H9 (cell line): ENCODE data around the gene RPS16. TPM values are rescaled to one million over a fixed set of nuclear protein-coding genes. Genes with fewer than 3 reads are reported as not detected.

Experiments used
- DNase-seq: peaks from one replicate; pipeline ENCODE4 v3.0.0-alpha.2; 2017
- H2AFZ ChIP-seq: one replicate; pipeline ENCODE4 v1.6.1; 2013; ENCODE audit warnings: mild to moderate bottlenecking, low read length, control low read depth, moderate library complexity
- H2AK5ac ChIP-seq: 2 replicates; pipeline ENCODE4 v1.6.1; 2013; ENCODE audit warnings: low read length, control low read depth, mixed read lengths; ENCODE audit not compliant: insufficient read length
- H2BK120ac ChIP-seq: one replicate; pipeline ENCODE4 v1.6.1; 2013; ENCODE audit warnings: low read depth, mild to moderate bottlenecking, low read length, control low read depth, inconsistent platforms; ENCODE audit not compliant: poor library complexity, severe bottlenecking
- H2BK12ac ChIP-seq: 2 replicates; pipeline ENCODE4 v1.6.1; 2013; ENCODE audit warnings: low read length, control low read depth, mixed read lengths, low read depth; ENCODE audit not compliant: insufficient read length
- H2BK15ac ChIP-seq: 2 replicates; pipeline ENCODE4 v1.6.1; 2013; ENCODE audit warnings: low read depth, low read length, control low read depth
- H2BK20ac ChIP-seq: one replicate; pipeline ENCODE4 v1.6.1; 2013; ENCODE audit warnings: low read depth, mild to moderate bottlenecking, low read length, control low read depth, inconsistent platforms; ENCODE audit not compliant: poor library complexity, severe bottlenecking
- H2BK5ac ChIP-seq: 2 replicates; pipeline ENCODE4 v1.6.1; 2013; ENCODE audit warnings: low read length, control low read depth, mixed read lengths; ENCODE audit not compliant: insufficient read length
- H3K14ac ChIP-seq: 2 replicates; pipeline ENCODE4 v1.6.1; 2013; ENCODE audit warnings: low read length, control low read depth; ENCODE audit not compliant: insufficient read depth
- H3K18ac ChIP-seq: 2 replicates; pipeline ENCODE4 v1.6.1; 2013; ENCODE audit warnings: low read depth, mild to moderate bottlenecking, mixed read lengths, low read length, control low read depth; ENCODE audit not compliant: insufficient read length
- H3K23ac ChIP-seq: 2 replicates; pipeline ENCODE4 v1.6.1; 2013; ENCODE audit warnings: low read length, control low read depth, mixed read lengths, low read depth; ENCODE audit not compliant: insufficient read length
- H3K23me2 ChIP-seq: 2 replicates; pipeline ENCODE4 v1.6.1; 2013; ENCODE audit warnings: low read depth, mild to moderate bottlenecking, mixed read lengths, low read length, control low read depth; ENCODE audit not compliant: insufficient read length, poor library complexity, severe bottlenecking
- H3K27ac ChIP-seq: 2 replicates; pipeline ENCODE4 v1.5.1; 2013; ENCODE audit warnings: low read length, control low read depth, mixed read lengths, low read depth; ENCODE audit not compliant: insufficient read length
- H3K27me3 ChIP-seq: 2 replicates; pipeline ENCODE4 v1.6.1; 2013; ENCODE audit warnings: low read length, control low read depth, inconsistent platforms; ENCODE audit not compliant: insufficient read depth
- H3K4ac ChIP-seq: 2 replicates; pipeline ENCODE4 v1.6.1; 2013; ENCODE audit warnings: low read depth, mild to moderate bottlenecking, control low read depth, inconsistent platforms, low read length, moderate library complexity
- H3K4me1 ChIP-seq: 2 replicates; pipeline ENCODE4 v1.6.1; 2013; ENCODE audit warnings: low read length, control low read depth, inconsistent platforms; ENCODE audit not compliant: insufficient read depth
- H3K4me2 ChIP-seq: 2 replicates; pipeline ENCODE4 v1.6.1; 2013; ENCODE audit warnings: low read length, control low read depth, mixed read lengths; ENCODE audit not compliant: insufficient read length, insufficient read depth
- H3K56ac ChIP-seq: 2 replicates; pipeline ENCODE4 v1.6.1; 2013; ENCODE audit warnings: low read depth, mild to moderate bottlenecking, mixed read lengths, low read length, control low read depth; ENCODE audit not compliant: insufficient read length
- H3K79me1 ChIP-seq: 2 replicates; pipeline ENCODE4 v1.6.1; 2013; ENCODE audit warnings: low read depth, mild to moderate bottlenecking, moderate library complexity, low read length, control low read depth, inconsistent platforms; ENCODE audit not compliant: insufficient read depth, poor library complexity, severe bottlenecking
- H3K79me2 ChIP-seq: 2 replicates; pipeline ENCODE4 v1.6.1; 2013; ENCODE audit warnings: low read length, control low read depth, inconsistent platforms; ENCODE audit not compliant: insufficient read depth
- H3K9ac ChIP-seq: 2 replicates; pipeline ENCODE4 v1.6.1; 2013; ENCODE audit warnings: low read length, control low read depth, mixed read lengths; ENCODE audit not compliant: insufficient read length; ENCODE audit errors: extremely low read depth
- H3K9me3 ChIP-seq: one replicate; pipeline ENCODE4 v1.6.1; 2013; ENCODE audit warnings: low read depth, low read length, inconsistent platforms; ENCODE audit not compliant: control insufficient read depth
- H3T11ph ChIP-seq: one replicate; pipeline ENCODE4 v1.6.1; 2013; ENCODE audit warnings: mild to moderate bottlenecking, low read length, control low read depth, inconsistent platforms
- H4K20me1 ChIP-seq: one replicate; pipeline ENCODE4 v1.6.1; 2013; ENCODE audit not compliant: control insufficient read depth, insufficient read length, insufficient read depth
- H4K5ac ChIP-seq: 2 replicates; pipeline ENCODE4 v1.6.1; 2013; ENCODE audit warnings: low read depth, mild to moderate bottlenecking, mixed read lengths, low read length, control low read depth; ENCODE audit not compliant: insufficient read length
- H4K8ac ChIP-seq: replicated peaks from 2 replicates; pipeline ENCODE4 v1.6.1; 2013; ENCODE audit warnings: low read length, control low read depth, mixed read lengths, low read depth; ENCODE audit not compliant: insufficient read length
- H4K91ac ChIP-seq: 2 replicates; pipeline ENCODE4 v1.6.1; 2013; ENCODE audit warnings: low read depth, mild to moderate bottlenecking, moderate library complexity, mixed read lengths, low read length, control low read depth; ENCODE audit not compliant: insufficient read length
- H3K27ac Mint-ChIP-seq, 3 experiments: 2 replicates in 2 of 3; 3 replicates in 1 of 3; pipeline ENCODE4 v1.8.0; 2020 to 2021; ENCODE audit warnings: mixed read lengths in 3 of 3, mild to moderate bottlenecking in 1 of 3, moderate library complexity in 1 of 3
- H3K27me3 Mint-ChIP-seq: 2 replicates; pipeline ENCODE4 v1.8.0; 2021; ENCODE audit warnings: low read depth, mild to moderate bottlenecking, moderate library complexity, mixed read lengths
- H3K36me3 Mint-ChIP-seq, 3 experiments: 2 replicates in 2 of 3; 3 replicates in 1 of 3; pipeline ENCODE4 v1.8.0; 2020 to 2021; ENCODE audit warnings: low read depth in 3 of 3, mixed read lengths in 3 of 3; ENCODE audit not compliant: insufficient read depth in 1 of 3
- H3K4me1 Mint-ChIP-seq, 2 experiments: 2 replicates each; pipeline ENCODE4 v1.8.0; 2020; ENCODE audit warnings: mixed read lengths in 2 of 2
- H3K4me3 Mint-ChIP-seq, 2 experiments: 2 replicates in 1 of 2; 3 replicates in 1 of 2; pipeline ENCODE4 v1.8.0; 2020 to 2021; ENCODE audit warnings: mild to moderate bottlenecking in 2 of 2, mixed read lengths in 2 of 2, moderate library complexity in 1 of 2
- H3K9me3 Mint-ChIP-seq, 2 experiments: 2 replicates in 1 of 2; 3 replicates in 1 of 2; pipeline ENCODE4 v1.8.0; 2020; ENCODE audit warnings: mild to moderate bottlenecking in 2 of 2, mixed read lengths in 2 of 2, moderate library complexity in 1 of 2
- WGBS: extraction: QIAGEN DNeasy Blood & Tissue Kit; methylation state at CpG from one replicate; pipeline ENCODE4 v1.1.7; 2013; ENCODE audit warnings: missing lambda C conversion rate, low lambda C conversion rate, mixed read lengths; ENCODE audit not compliant: insufficient read length; ENCODE audit errors: extremely low coverage; 5-methylcytosine and 5-hydroxymethylcytosine counted together
- total RNA-seq: library from RNA; stranded (reverse); gene quantifications from 2 replicates; pipeline ENCODE4 v1.2.1, GENCODE V29; 2021
- TF ChIP-seq, protein P1 (sequence below): fragments of 200-600 bp; sonication (generic); conservative IDR thresholded peaks from 3 replicates; pipeline ENCODE4 v1.8.0; 2021; ENCODE audit warnings: antibody characterized with exemption, mild to moderate bottlenecking

RPS16 gene
- total RNA-seq, 1 experiment from 2014 or later = 2,711 TPM

DNA sequence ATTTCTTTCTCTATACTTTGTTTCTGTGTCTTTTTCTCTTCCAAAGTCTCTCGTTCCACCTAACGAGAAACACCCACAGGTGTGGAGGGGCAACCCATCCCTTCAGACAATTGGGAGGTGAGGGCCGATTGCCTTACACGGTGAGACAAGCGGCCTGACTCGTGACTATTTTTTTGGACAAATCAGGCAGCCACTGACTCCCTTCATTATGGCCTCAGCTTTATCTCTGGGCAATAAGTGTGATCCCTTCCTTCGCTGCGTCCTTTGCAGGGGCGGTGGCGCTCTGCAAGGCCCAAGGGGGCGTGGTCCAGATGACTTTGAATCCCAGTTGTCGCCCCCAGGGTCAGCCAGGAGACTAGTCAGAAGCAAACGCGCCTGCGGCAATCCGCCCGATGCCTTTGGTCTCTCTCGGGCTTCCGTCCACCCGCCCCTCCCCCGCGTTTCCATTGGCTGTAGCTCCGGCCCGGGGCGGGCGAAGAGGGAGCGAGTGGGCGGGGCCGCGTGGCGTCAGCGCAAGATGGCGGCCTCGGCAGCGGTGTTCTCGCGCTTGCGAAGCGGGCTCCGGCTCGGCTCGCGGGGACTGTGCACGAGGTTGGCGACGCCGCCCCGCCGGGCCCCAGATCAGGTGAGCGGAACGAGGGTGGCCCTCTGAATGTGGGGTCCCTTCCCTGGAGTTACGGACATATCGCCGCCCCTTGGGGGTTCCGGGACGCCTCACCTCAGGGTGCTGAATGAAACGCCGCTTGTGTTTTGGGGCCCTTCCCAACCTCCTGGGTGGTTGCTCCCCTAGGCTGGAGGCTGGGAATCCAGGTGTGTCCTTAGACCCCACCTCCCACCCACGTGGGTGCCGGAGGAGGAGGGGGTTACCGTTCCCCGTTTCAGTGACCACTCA, 44.8 kb upstream of the RPS16 start, which contains the start of gene TIMM50:
TIMM50 (plus strand) TSS at position 502 of the 892 bp plus-strand sequence; CDS start at position 518, 16 bp downstream.
- H3K27me3 Mint-ChIP-seq = no peaks in the 10 kb centered on the region
- peaks cover 17 to 21% of the 10 kb centered on the region in 2 experiments for H3K4me1 Mint-ChIP-seq
- Histone ChIP-seq H3K56ac (no peak within 1 kb of the TSS), H3K18ac (peak within 1 kb of the TSS; percentile 69), H2BK5ac (peak within 1 kb of the TSS; percentile 49), H3K9ac (peak within 1 kb of the TSS; percentile 79), H3K79me2 (peaks cover 12% of the 10 kb centered on the region), H3T11ph (no peak within 1 kb of the TSS), H3K23ac (no peak within 1 kb of the TSS), H4K8ac (no peak within 1 kb of the TSS), H3K4me2 (peak within 1 kb of the TSS; percentile 98), H2AK5ac (no peak within 1 kb of the TSS), H3K9me3 (no peaks in the 10 kb centered on the region), H3K4me1 (no peaks in the 10 kb centered on the region), H3K27me3 (no peaks in the 10 kb centered on the region), H3K79me1 (peaks cover 12% of the 10 kb centered on the region), H3K14ac (peak within 1 kb of the TSS; percentile 74), H2BK15ac (0 out of 2 replicates have a peak within 1 kb of the TSS, but pooled peaks have one; percentile 49), H2BK20ac (no peak within 1 kb of the TSS), H4K5ac (no peak within 1 kb of the TSS), H3K23me2 (peaks cover 10% of the 10 kb centered on the region), H2BK120ac (no peak within 1 kb of the TSS), H2AFZ (no peak within 1 kb of the TSS), H4K91ac (no peak within 1 kb of the TSS), H3K27ac (peak within 1 kb of the TSS; percentile 26), H2BK12ac (no peak within 1 kb of the TSS), H3K4ac (peak within 1 kb of the TSS; percentile 45), H4K20me1 (no peaks in the 10 kb centered on the region)
- DNase-seq = peak; percentile 99
- H3K4me3 Mint-ChIP-seq = peak within 1 kb of the TSS; percentile 95 to 97
- H3K27ac Mint-ChIP-seq = peak within 1 kb of the TSS; percentile 88 to 99 (median 97)
- no peaks in the 10 kb centered on the region; a peak in 1 of 5 replicates for H3K9me3 Mint-ChIP-seq
- H3K36me3 Mint-ChIP-seq = peaks cover 26 to 56% (median 51%) of the 10 kb centered on the region in 3 experiments; a peak in 6 of 7 replicates
- no CpG with 5 or more reads among the region's 62 CpGs for WGBS
- TF ChIP-seq, protein P1, sequence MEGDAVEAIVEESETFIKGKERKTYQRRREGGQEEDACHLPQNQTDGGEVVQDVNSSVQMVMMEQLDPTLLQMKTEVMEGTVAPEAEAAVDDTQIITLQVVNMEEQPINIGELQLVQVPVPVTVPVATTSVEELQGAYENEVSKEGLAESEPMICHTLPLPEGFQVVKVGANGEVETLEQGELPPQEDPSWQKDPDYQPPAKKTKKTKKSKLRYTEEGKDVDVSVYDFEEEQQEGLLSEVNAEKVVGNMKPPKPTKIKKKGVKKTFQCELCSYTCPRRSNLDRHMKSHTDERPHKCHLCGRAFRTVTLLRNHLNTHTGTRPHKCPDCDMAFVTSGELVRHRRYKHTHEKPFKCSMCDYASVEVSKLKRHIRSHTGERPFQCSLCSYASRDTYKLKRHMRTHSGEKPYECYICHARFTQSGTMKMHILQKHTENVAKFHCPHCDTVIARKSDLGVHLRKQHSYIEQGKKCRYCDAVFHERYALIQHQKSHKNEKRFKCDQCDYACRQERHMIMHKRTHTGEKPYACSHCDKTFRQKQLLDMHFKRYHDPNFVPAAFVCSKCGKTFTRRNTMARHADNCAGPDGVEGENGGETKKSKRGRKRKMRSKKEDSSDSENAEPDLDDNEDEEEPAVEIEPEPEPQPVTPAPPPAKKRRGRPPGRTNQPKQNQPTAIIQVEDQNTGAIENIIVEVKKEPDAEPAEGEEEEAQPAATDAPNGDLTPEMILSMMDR = no peak
